HepG2 (cell line): ENCODE results near the gene SC5D. TPM values are rescaled to one million over a fixed set of nuclear protein-coding genes. Genes with fewer than 3 reads are reported as not detected.

Experiments used
- ATAC-seq: fragments of 200-7000 bp; cut with Tn5 transposase; 3 replicates; pipeline ENCODE4 v1.9.1; 2020; ENCODE audit warnings: mild to moderate bottlenecking, moderate library complexity
- BruUV-seq: library from RNA; stranded (reverse); fragments of 400-500 nt; replicated peaks from 2 replicates; lab custom pipeline; 2021; lab: Mats Ljungman, UMichigan
- CTCF ChIA-PET: fragments of 300-600 bp; formaldehyde crosslinking; extraction: SDS; loops from one replicate; lab custom pipeline; 2021; ENCODE audit warnings: low total read pairs, inconsistent platforms, low intra/inter-chr PET ratio; lab: Yijun Ruan, JAX
- POLR2A ChIA-PET: fragments of 350-600 bp; sonication (Branson Sonifier 250); formaldehyde crosslinking; loops from one replicate; lab custom pipeline; 2020; ENCODE audit warnings: antibody characterized with exemption, inconsistent platforms; lab: Yijun Ruan, JAX
- DNase-seq: peaks from one replicate; pipeline ENCODE4 v3.0.0-alpha.2; 2015; ENCODE audit warnings: low spot score
- FAIRE-seq: peaks from 3 replicates; lab custom pipeline; 2011; peaks lifted over from hg19 to GRCh38; lab: Jason Lieb, UNC
- H2AFZ ChIP-seq: one replicate; pipeline ENCODE4 v1.6.1; 2011; ENCODE audit warnings: low read length, inconsistent platforms
- H3K27ac ChIP-seq: fragments of 300-600 bp; 3 replicates; pipeline ENCODE4 v1.8.0; 2011; ENCODE audit warnings: mixed run types, mild to moderate bottlenecking, mixed read lengths, low read length, inconsistent platforms; ENCODE audit not compliant: insufficient read depth; ENCODE audit errors: extremely low read length
- H3K27me3 ChIP-seq, 2 experiments: fragments of 200-600 bp in 1 of 2; 2 replicates in 1 of 2; 3 replicates in 1 of 2; pipeline versions ENCODE4 v1.6.0 to v1.8.0; 2011; ENCODE audit warnings: low read length in 2 of 2, mild to moderate bottlenecking in 2 of 2, moderate library complexity in 2 of 2, inconsistent platforms in 1 of 2; ENCODE audit not compliant: insufficient read depth in 2 of 2, control insufficient read depth in 1 of 2
- H3K36me3 ChIP-seq, 2 experiments: fragments of 200-600 bp in 1 of 2; replicated peaks in 1 of 2; 2 replicates in 1 of 2; 3 replicates in 1 of 2; pipeline versions ENCODE4 v1.5.1 to v1.8.0; 2011; ENCODE audit warnings: low read length in 2 of 2, inconsistent platforms in 1 of 2; ENCODE audit not compliant: insufficient read depth in 2 of 2, control insufficient read depth in 1 of 2
- H3K4me1 ChIP-seq: 2 replicates; pipeline ENCODE4 v1.5.1; 2012; ENCODE audit warnings: low read length, inconsistent platforms; ENCODE audit not compliant: insufficient read depth
- H3K4me2 ChIP-seq: 2 replicates; pipeline ENCODE4 v1.6.0; 2011; ENCODE audit warnings: low read depth, low read length, inconsistent platforms
- H3K4me3 ChIP-seq, 3 experiments: fragments of 200-600 bp in 1 of 3; sonication (generic), shearing (Covaris generic) in 1 of 3; replicated peaks in 1 of 3; 2 replicates each; pipeline ENCODE4 v1.5.1; 2011 to 2016; ENCODE audit warnings: low read length in 3 of 3, inconsistent platforms in 2 of 3, low read depth in 2 of 3, mild to moderate bottlenecking in 2 of 3, control low read depth in 1 of 3, mixed read lengths in 1 of 3; ENCODE audit not compliant: insufficient read depth in 1 of 3
- H3K79me2 ChIP-seq: one replicate; pipeline ENCODE4 v1.6.1; 2011; ENCODE audit warnings: low read length, inconsistent platforms; ENCODE audit not compliant: insufficient read depth
- H3K9ac ChIP-seq: 2 replicates; pipeline ENCODE4 v1.6.0; 2011; ENCODE audit warnings: mild to moderate bottlenecking, low read depth, low read length, inconsistent platforms; ENCODE audit not compliant: insufficient read depth
- H3K9me3 ChIP-seq: 2 replicates; pipeline ENCODE4 v1.5.1; 2012; ENCODE audit warnings: mild to moderate bottlenecking, low read length
- H4K20me1 ChIP-seq: 2 replicates; pipeline ENCODE4 v1.6.0; 2011; ENCODE audit warnings: inconsistent platforms, mild to moderate bottlenecking, low read length, moderate library complexity; ENCODE audit not compliant: insufficient read depth
- DR1 ChIP-seq: sonication (generic); formaldehyde crosslinking; IDR thresholded peaks from 2 replicates; pipeline ENCODE4 v1.8.0; 2021; ENCODE audit warnings: mild to moderate bottlenecking, missing genetic modification reagents, inconsistent platforms
- FOXA1 ChIP-seq, 2 experiments: fragments of 450-650 bp in 1 of 2; sonication (generic) in 1 of 2; formaldehyde crosslinking in 1 of 2; IDR thresholded peaks; 2 replicates each; pipeline versions ENCODE4 v1.4.0 to v1.6.1; 2016 to 2020; ENCODE audit warnings: missing genetic modification reagents in 1 of 2
- FOXA3 ChIP-seq: IDR thresholded peaks from 2 replicates; pipeline ENCODE4 v1.6.1; 2016; ENCODE audit warnings: missing genetic modification reagents, missing compliant biosample characterization
- GMEB2 ChIP-seq: IDR thresholded peaks from 2 replicates; pipeline ENCODE4 v1.6.1; 2016; ENCODE audit warnings: missing biosample characterization, missing genetic modification reagents, low read depth
- MBNL3 ChIP-seq: fragments of 250-450 bp; sonication (Bioruptor Pico); conservative IDR thresholded peaks from 2 replicates; pipeline ENCODE4 v1.8.0; 2022; ENCODE audit warnings: mild to moderate bottlenecking, inconsistent platforms
- RFXAP ChIP-seq: sonication (generic); formaldehyde crosslinking; IDR thresholded peaks from 2 replicates; pipeline ENCODE4 v1.4.0; 2020; ENCODE audit warnings: missing genetic modification reagents, borderline replicate concordance
- TCF7 ChIP-seq: sonication (generic); IDR thresholded peaks from 2 replicates; pipeline ENCODE4 v1.6.1; 2016; ENCODE audit warnings: antibody characterized with exemption, low read depth
- ZFP36 ChIP-seq: fragments of 150-350 bp; IDR thresholded peaks from 2 replicates; pipeline ENCODE4 v1.6.1; 2018; ENCODE audit warnings: borderline replicate concordance, low read length, low read depth; ENCODE audit not compliant: partially characterized antibody
- ZKSCAN5 ChIP-seq: sonication (generic); formaldehyde crosslinking; IDR thresholded peaks from 2 replicates; pipeline ENCODE4 v1.5.1; 2020; ENCODE audit warnings: mild to moderate bottlenecking, missing genetic modification reagents
- ZNF296 ChIP-seq: sonication (generic); formaldehyde crosslinking; conservative IDR thresholded peaks from 2 replicates; pipeline ENCODE4 v1.5.0; 2020; ENCODE audit warnings: mild to moderate bottlenecking, missing genetic modification reagents
- in situ Hi-C: cut with HindIII; loops from 2 replicates; pipeline ENCODE4 v1.10.0; 2017; ENCODE audit warnings: low pct_unique_long_range_greater_than_20kb; ENCODE audit not compliant: extremely low pct_ligation_motif_present
- intact Hi-C: fragments of 100-400 bp; cut with micrococcal nuclease; formaldehyde crosslinking; loops from one replicate; pipeline ENCODE4 v1.10.0; 2022; ENCODE audit not compliant: unreplicated experiment
- polyA plus RNA-seq, 8 experiments: library from polyadenylated mRNA; depleted of rRNA in 3 of 8; stranded (reverse) in 7 of 8; unstranded in 1 of 8; fragments of >200 nt; fragmentation: Illumina TruSeq in 4 of 8; extraction: Trizol in 4 of 8; gene quantifications; 2 replicates each; pipeline versions ENCODE4 v1.2.1 to v1.2.3, GENCODE V29; 2011 to 2016; ENCODE audit warnings: low read depth in 4 of 8, missing spikeins in 1 of 8, mixed read lengths in 1 of 8; ENCODE audit not compliant: insufficient read depth in 1 of 8
- total RNA-seq, 5 experiments: library from RNA; depleted of rRNA; stranded (reverse); fragments of >200 nt; fragmentation: Illumina TruSeq; extraction: Trizol; gene quantifications; 2 replicates each; pipeline ENCODE4 v1.2.3, GENCODE V29; 2016; ENCODE audit warnings: low read depth in 1 of 5

Gene SC5D
- total and polyA plus RNA-seq, 2 of the 13 experiments (the other 11 are each of a cell fraction or from before 2014, with no cell fraction given) = 84.4 to 155 TPM

GRCh38 chr11:121254756-121255155 is 37.8 kb upstream of the SC5D start:
- in situ Hi-C loops = no loop called here
- FAIRE-seq = no peak
- intact Hi-C loops = no loop called here

More at GRCh38 chr11:121254756-121255155, 37.8 kb upstream of the SC5D start:
- Histone ChIP-seq H3K27ac (no peak overlapping the region), H3K4me2 (no peak overlapping the region), H3K9ac (no peak overlapping the region), H3K27me3 (no peaks in the 10 kb centered on the region), H2AFZ (no peak overlapping the region), H3K79me2 (no peaks in the 10 kb centered on the region), H3K9me3 (no peaks in the 10 kb centered on the region), H3K4me1 (no peaks in the 10 kb centered on the region), H3K4me3 (no peak overlapping the region), H4K20me1 (no peaks in the 10 kb centered on the region; the same call in 1 of the 2 replicates), H3K36me3 (no peaks in the 10 kb centered on the region)
- TF ChIP-seq ZFP36 = no peak
- no peak for TF ChIP-seq GMEB2 (CRISPR knock-in tag)
- TF ChIP-seq ZNF296 (CRISPR knock-in tag) = no peak
- TF ChIP-seq TCF7 = no peak
- TF ChIP-seq RFXAP (CRISPR knock-in tag) = no peak
- TF ChIP-seq DR1 (CRISPR knock-in tag) = no peak
- TF ChIP-seq MBNL3 = no peak
- TF ChIP-seq ZKSCAN5 (CRISPR knock-in tag) = no peak
- no peak for TF ChIP-seq FOXA3 (CRISPR knock-in tag)
- TF ChIP-seq FOXA1 (IDR thresholded peaks at IDR 0.05) = no peak
- TF ChIP-seq FOXA1 (CRISPR knock-in tag; IDR thresholded peaks at IDR 0.05) = no peak
- DNase-seq (no peak), ATAC-seq (no peak)
- CTCF ChIA-PET = no interaction called here
- BruUV-seq = no TSS peak
- POLR2A ChIA-PET = no interaction called here
